Activated CD8-positive, alpha-beta memory T cell treated with anti-CD3 and anti-CD28 coated beads for 24 hours (primary cell): Measurements from ENCODE around the gene IFITM10.
"Not testable (repeated sequence)": the region's sequence is repeated elsewhere in the genome, so short reads cannot be mapped to it uniquely, and the experiment has no call there.

ENCODE experiments used
- DNase-seq: peaks from one replicate; pipeline ENCODE4 v3.0.0-alpha.2; 2020

Gene IFITM10

DNA sequence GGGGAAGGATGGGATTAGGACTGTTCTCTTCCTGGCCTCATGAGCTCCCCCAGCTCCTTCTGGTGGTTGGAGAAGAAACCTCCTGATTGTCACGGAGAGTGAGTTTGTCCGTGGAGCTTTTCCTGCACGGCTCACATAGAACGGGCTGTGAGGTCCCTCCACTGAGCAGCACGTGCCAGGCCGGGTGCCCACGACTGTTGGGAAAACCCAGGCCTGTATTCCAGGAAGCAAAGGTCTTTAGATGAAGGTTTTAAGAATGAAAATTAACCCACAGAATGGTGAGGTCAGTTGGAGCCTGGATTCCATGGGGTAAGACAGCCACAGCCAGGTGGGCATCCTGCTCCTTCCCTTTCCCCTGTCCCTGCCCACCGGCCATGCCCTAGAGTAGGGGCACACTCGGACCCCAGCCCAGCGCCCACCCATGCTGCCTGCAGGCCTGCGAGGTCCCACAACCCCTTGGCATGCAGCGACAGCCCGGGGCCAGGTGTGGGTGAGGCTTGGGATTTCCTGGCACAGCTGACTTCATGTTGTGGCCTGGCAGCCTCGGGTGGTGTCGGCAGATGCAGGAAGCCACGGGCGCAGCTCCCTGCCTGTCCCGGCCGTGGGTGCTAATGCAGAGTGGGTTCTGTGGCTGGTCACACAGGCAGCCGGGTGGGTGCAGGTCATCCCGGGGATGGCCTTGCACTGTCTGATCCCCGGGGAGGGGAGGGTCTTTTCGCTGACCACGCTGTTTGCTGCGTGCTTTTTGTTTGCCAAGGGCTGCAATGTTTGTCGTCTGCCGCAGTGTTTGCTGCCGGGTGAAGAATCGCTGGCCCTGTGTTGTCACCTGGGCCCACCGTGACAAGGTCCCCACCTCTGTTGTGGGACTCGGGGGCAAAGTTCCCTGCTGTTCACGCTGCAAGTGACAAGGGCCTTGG is 60.9 kb downstream of the IFITM10 start:
- DNase-seq: not testable (repeated sequence)

DNA sequence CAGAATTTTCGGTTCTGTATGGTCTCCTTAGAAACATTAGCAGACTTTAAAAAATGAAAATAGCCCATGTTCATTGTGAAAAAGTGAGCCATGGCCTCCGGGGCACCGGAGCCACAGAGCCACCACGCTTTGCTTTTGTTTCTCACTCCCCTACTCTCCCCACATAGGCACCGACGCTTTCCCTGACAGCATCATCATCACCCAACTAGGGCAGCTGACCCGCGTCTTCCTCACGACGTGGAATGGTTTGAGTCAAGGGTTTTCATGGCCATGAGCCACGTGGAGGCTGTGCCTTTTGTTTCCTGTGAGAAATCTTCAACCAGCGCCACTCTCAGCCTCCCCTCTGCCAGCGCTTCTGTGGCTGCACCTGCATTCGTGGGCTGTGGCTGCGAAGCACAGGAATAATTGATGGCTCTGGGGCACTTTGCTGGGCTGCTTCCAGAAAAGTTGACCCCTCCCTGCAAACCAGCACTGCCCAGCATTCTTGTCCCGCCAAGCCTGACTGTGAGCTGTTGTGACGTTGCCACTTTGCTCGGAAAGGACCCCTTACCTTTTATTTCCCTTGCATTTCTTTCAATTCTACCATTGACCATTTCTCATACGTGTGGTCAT is 62.0 kb downstream of the IFITM10 start:
- not testable (repeated sequence) for DNase-seq

DNA sequence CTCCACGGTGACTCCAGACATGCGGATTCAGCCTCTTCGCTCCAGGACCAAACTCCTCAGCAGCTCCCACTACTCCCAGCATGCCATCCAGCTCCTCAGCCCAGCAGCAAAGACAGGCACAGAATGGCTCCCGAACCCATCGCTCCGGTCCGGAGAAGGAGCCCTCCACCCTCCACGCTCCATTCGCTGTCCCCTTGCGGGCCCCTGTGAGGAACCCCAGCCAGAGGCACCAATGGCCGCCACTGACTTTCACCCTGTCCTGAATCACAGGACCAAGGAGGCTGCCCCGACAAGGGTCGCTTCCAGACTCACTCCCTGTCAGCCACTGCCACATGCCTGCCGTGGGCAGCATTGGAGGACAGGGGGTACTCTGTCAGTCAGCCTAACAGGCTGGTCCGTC is 64.2 kb downstream of the IFITM10 start:
- not testable (repeated sequence) for DNase-seq

DNA sequence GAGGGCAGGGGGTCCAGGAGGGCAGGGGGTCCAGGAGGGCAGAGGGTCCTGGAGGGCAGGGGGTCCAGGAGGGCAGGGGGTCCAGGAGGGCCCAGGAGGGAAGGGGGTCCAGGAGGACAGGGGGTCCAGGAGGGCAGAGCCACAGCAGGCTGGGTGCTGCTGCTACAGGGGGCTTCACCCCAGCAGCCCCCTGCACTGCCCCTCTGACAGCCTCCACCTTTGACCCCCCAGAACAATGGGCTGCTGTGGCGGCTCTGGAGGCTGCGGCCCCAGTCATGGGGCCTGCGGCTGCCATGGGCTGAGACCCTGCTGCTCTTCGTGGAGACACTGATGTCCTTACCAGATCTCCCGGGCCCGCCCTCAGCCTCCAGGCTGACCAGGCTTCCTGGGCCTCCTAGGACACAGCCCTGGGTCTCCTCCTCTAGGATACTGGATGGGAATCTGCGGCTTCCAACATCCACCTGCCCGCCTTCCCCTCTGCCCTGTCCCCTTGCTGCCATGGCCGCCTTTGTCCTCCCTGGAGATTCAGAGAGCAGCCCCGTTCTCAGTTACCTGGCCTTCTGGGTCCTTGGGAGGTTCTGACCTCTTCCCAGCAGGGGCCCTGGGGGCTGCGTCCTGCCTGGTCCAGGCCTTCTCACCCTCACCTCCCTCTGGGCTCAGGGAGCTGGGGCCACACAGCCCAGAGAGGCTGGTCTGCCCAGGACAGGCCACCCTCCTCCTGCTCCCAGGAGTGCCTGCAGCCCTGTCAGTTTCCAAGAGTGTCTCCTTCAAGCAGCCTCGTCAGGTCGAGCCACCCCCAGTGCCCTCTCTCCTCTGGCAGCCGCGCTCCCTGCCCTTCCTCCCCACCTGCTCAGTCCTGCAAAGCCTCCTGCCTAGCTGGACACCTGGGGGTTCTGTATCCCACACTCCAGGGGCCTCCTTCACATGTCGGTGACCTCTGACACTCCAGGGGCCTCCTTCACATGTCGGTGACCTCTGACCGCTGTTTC is 65.2 kb downstream of the IFITM10 start:
- not testable (repeated sequence) for DNase-seq

DNA sequence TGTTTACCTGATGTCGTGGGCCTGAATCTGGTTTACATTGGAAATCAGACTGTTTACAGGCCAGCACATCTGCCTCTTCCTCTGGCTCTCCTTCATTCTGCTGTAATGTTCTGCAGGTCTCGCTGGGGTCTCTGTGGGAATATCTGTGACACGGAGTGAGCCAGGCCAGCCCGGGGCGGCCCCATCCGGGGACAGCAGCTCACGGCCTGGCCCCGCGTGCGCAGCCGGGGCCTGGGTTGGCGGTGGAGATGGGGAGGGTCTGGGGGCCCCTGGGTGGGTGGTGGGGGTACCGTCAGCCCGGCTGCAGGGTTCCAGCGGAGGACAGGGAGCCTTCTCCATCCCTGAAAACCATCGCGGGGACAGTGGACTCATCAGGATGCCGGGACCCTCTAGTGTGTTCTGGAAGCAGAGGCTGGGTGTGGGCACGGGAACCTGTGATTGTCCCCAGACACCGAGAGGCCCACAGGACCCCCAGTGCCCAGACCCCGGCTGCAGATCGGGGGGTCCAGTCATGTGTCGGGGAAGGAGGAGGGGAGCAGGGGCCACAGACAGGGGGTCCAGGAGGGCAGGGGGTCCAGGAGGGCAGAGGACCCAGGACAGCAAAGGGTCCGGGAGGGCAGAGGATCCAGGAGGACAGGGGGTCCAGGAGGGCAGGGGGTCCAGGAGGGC is 66.4 kb downstream of the IFITM10 start:
- not testable (repeated sequence) for DNase-seq

DNA sequence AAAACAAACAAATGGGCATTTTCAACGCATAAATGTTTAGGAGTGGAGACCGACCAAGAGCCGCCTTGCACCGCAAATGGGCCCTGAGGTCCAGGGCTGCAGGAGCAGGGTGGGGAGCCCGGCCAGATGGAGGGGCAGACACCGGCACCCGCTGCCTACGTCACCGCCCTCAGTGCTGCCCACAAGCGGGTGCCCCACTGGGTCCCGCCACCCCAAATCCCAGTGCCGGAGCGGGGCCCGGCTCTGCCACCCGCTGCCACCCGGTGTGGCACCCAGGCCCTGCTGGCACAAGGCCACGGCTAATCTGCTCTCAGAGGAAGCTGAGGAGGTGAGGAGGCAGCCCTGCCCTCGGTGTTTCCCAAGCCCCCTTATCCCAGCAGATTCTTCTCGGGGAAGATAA is 67.2 kb downstream of the IFITM10 start:
- not testable (repeated sequence) for DNase-seq
